Trophoblast cell (in vitro differentiated cells and primary cell): Measurements from ENCODE around the gene KLF16.
A peak's percentile ranks its signal among the peaks of the same experiment; 100 is the strongest.

ENCODE experiments used
- DNase-seq, 2 donors: peaks; one replicate each; pipeline ENCODE4 v3.0.0-alpha.2; 2016
- H2AFZ ChIP-seq: 2 replicates; pipeline ENCODE4 v1.6.1; 2013; ENCODE audit warnings: low read length, moderate library complexity, mild to moderate bottlenecking; ENCODE audit not compliant: insufficient read depth, poor library complexity
- H2AK5ac ChIP-seq: 2 replicates; pipeline ENCODE4 v1.6.1; 2013; ENCODE audit warnings: mild to moderate bottlenecking, low read length
- H2BK120ac ChIP-seq: 2 replicates; pipeline ENCODE4 v1.6.1; 2013; ENCODE audit warnings: low read length, mild to moderate bottlenecking, moderate library complexity; ENCODE audit not compliant: insufficient read depth, poor library complexity
- H2BK12ac ChIP-seq: 2 replicates; pipeline ENCODE4 v1.6.1; 2013; ENCODE audit warnings: mild to moderate bottlenecking, low read length, moderate library complexity
- H2BK5ac ChIP-seq: 2 replicates; pipeline ENCODE4 v1.6.1; 2013; ENCODE audit warnings: low read length, low read depth, moderate library complexity, mild to moderate bottlenecking; ENCODE audit not compliant: poor library complexity
- H3K14ac ChIP-seq: 2 replicates; pipeline ENCODE4 v1.6.1; 2013; ENCODE audit warnings: mild to moderate bottlenecking, low read length
- H3K18ac ChIP-seq: 2 replicates; pipeline ENCODE4 v1.6.1; 2013; ENCODE audit warnings: mild to moderate bottlenecking, low read length
- H3K23ac ChIP-seq: 2 replicates; pipeline ENCODE4 v1.6.1; 2013; ENCODE audit warnings: low read length
- H3K27ac ChIP-seq: 2 replicates; pipeline ENCODE4 v1.5.1; 2013; ENCODE audit warnings: low read depth, mild to moderate bottlenecking, inconsistent platforms, low read length, moderate library complexity
- H3K27me3 ChIP-seq: 2 replicates; pipeline ENCODE4 v1.6.1; 2013; ENCODE audit warnings: inconsistent platforms, mild to moderate bottlenecking, low read length, moderate library complexity; ENCODE audit not compliant: insufficient read depth
- H3K36me3 ChIP-seq, 2 experiments: 1 replicate in 1 of 2; 2 replicates in 1 of 2; pipeline ENCODE4 v1.6.1; 2013; ENCODE audit warnings: low read length in 2 of 2, mild to moderate bottlenecking in 2 of 2, moderate library complexity in 1 of 2; ENCODE audit not compliant: insufficient read depth in 2 of 2, control insufficient read depth in 1 of 2
- H3K4ac ChIP-seq: 2 replicates; pipeline ENCODE4 v1.6.1; 2013; ENCODE audit warnings: low read depth, mild to moderate bottlenecking, low read length, moderate library complexity
- H3K4me1 ChIP-seq, 2 experiments: 1 replicate in 1 of 2; 2 replicates in 1 of 2; pipeline ENCODE4 v1.6.1; 2013; ENCODE audit warnings: low read length in 2 of 2, mild to moderate bottlenecking in 2 of 2, moderate library complexity in 1 of 2; ENCODE audit not compliant: insufficient read depth in 2 of 2, control insufficient read depth in 1 of 2
- H3K4me2 ChIP-seq: 2 replicates; pipeline ENCODE4 v1.6.1; 2013; ENCODE audit warnings: inconsistent platforms, mild to moderate bottlenecking, low read length, moderate library complexity
- H3K4me3 ChIP-seq: 2 replicates; pipeline ENCODE4 v1.5.1; 2013; ENCODE audit warnings: mild to moderate bottlenecking, low read depth, low read length, inconsistent platforms
- H3K79me1 ChIP-seq: one replicate; pipeline ENCODE4 v1.6.1; 2013; ENCODE audit warnings: low read length
- H3K79me2 ChIP-seq: 2 replicates; pipeline ENCODE4 v1.6.1; 2013; ENCODE audit warnings: low read length, mild to moderate bottlenecking; ENCODE audit not compliant: control insufficient read depth, insufficient read depth, poor library complexity
- H3K9ac ChIP-seq: 2 replicates; pipeline ENCODE4 v1.6.1; 2013; ENCODE audit warnings: mild to moderate bottlenecking, low read length
- H3K9me3 ChIP-seq: 2 replicates; pipeline ENCODE4 v1.6.1; 2013; ENCODE audit warnings: low read depth, mild to moderate bottlenecking, control low read depth, inconsistent platforms, low read length; ENCODE audit not compliant: insufficient read depth
- H4K12ac ChIP-seq: 2 replicates; pipeline ENCODE4 v1.6.1; 2013; ENCODE audit warnings: low read depth, mild to moderate bottlenecking, low read length, moderate library complexity
- H4K8ac ChIP-seq: 2 replicates; pipeline ENCODE4 v1.6.1; 2013; ENCODE audit warnings: low read depth, mild to moderate bottlenecking, low read length, moderate library complexity
- H4K91ac ChIP-seq: one replicate; pipeline ENCODE4 v1.6.1; 2013; ENCODE audit warnings: low read depth, mild to moderate bottlenecking, low read length, moderate library complexity
- WGBS: extraction: QIAGEN DNeasy Blood & Tissue Kit; methylation state at CpG from one replicate; pipeline ENCODE4 v1.1.7; 2013; ENCODE audit warnings: missing lambda C conversion rate; ENCODE audit not compliant: insufficient read length, insufficient coverage; ENCODE audit errors: extremely low coverage; 5-methylcytosine and 5-hydroxymethylcytosine counted together

Gene KLF16

DNA sequence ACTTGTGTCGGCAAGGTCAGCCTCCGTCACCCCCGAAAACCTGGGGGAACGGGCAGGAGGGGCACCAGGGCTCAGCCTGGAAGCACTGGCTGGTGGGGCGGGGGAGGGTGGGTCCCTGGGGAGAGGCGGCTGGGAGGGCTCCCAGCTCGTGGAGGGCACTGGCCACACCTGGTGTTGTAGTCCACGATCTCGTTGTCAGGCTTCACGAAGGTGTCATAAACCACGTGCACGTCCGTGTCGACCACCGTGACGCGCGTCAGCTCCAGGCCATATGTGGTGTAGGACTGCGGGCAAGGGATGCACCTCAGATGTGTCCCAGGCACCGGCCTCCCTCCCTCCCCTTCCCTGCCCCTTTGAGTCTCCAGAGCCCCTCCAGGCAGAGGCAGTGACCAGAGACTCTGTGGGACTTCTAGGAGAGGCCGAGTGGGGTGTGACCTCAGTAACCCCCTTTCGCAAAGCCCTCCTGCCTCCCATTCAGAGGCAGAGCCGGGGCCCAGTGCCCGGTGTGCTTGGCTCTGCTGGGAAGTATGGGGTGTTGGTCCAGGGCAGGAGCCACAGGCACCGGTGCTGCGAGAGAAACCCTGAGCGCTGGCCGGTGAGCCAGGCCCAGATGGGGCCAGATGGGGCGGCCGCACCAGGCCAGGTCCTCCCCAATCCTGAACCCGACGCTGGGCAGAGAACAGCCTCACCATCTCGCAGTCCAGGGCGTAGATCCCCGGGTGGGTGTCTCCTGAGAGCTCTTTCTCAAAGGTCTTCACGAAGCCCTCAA, 46.7 kb downstream of the KLF16 start:
- Histone ChIP-seq H3K4me3 (no peak overlapping the region), H3K4me2 (no peak overlapping the region), H3K23ac (no peak overlapping the region), H3K4me1 (peaks cover 0 to 13% of the 10 kb centered on the region in 2 experiments), H3K79me2 (no peaks in the 10 kb centered on the region), H4K91ac (no peak overlapping the region), H3K9me3 (no peaks in the 10 kb centered on the region), H3K18ac (no peak overlapping the region), H3K14ac (no peak overlapping the region), H3K9ac (no peak overlapping the region), H2BK120ac (no peak overlapping the region), H4K12ac (no peak overlapping the region), H2BK12ac (no peak overlapping the region), H3K27ac (no peak overlapping the region), H3K4ac (no peak overlapping the region), H2BK5ac (no peak overlapping the region), H2AFZ (no peak overlapping the region), H3K79me1 (no peaks in the 10 kb centered on the region), H2AK5ac (no peak overlapping the region), H3K36me3 (peaks cover 67 to 68% of the 10 kb centered on the region in 2 experiments), H3K27me3 (no peaks in the 10 kb centered on the region), H4K8ac (no peak overlapping the region)
- WGBS = no CpG with 5 or more reads among the region's 36 CpGs
- no peak for DNase-seq

DNA sequence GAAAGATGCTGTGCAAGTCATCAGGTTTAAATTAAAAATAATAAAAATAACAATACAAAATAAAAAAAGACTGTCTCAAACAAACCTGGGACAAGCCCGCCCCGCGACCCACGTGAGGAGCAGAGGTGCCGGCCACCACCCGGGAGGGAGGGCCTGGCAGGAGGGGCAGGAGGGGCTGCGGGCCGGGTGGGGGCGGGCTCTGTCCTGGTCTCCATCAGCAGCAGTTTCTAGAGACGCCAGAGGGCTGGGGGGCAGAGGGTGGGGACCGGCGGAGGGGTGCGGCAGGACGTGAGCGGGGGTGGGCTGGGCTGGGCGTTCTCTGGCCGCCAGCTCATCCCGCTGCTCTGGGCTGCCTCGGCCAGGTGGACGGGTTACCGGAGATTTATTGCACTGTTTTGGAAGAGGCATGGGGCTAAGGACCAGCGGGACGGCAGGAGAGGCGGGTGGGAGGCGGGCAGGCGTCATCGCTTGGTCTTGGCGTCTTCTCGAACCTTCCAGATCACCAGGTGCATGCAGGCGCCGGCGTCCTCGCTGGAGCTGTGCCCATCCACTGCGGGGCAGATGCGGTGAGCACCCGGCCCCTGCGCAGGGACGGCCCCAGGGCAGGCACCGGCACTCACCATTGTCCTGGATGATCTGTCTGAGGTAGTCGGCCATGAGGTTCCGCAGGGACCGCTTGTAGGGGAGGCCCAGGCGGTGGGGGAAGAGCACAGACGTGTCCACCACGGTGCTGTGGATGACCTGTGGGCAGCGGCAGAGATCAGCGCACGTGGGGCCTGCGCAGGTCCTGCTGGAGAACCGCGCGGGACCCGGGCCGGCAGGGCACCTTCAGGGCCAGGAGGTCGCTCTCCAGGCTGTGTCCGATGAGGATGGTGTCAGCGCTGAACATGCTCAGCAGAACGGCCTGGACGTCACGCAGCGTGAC, 47.5 kb downstream of the KLF16 start:
- Histone ChIP-seq H2BK120ac (no peak overlapping the region), H4K91ac (no peak overlapping the region), H4K12ac (no peak overlapping the region), H3K9me3 (no peaks in the 10 kb centered on the region), H3K4me2 (no peak overlapping the region), H3K23ac (no peak overlapping the region), H3K36me3 (peaks cover 60 to 62% of the 10 kb centered on the region in 2 experiments), H3K79me1 (no peaks in the 10 kb centered on the region), H2BK12ac (no peak overlapping the region), H3K9ac (no peak overlapping the region), H2AFZ (no peak overlapping the region), H3K4ac (no peak overlapping the region), H3K18ac (no peak overlapping the region), H3K4me3 (peak overlapping the region; percentile 27), H3K27ac (no peak overlapping the region), H3K79me2 (no peaks in the 10 kb centered on the region), H4K8ac (no peak overlapping the region), H3K4me1 (peaks cover 0 to 14% of the 10 kb centered on the region in 2 experiments), H3K27me3 (no peaks in the 10 kb centered on the region), H2BK5ac (no peak overlapping the region), H2AK5ac (no peak overlapping the region), H3K14ac (no peak overlapping the region)
- WGBS = no CpG with 5 or more reads among the region's 61 CpGs
- DNase-seq = no peak

DNA sequence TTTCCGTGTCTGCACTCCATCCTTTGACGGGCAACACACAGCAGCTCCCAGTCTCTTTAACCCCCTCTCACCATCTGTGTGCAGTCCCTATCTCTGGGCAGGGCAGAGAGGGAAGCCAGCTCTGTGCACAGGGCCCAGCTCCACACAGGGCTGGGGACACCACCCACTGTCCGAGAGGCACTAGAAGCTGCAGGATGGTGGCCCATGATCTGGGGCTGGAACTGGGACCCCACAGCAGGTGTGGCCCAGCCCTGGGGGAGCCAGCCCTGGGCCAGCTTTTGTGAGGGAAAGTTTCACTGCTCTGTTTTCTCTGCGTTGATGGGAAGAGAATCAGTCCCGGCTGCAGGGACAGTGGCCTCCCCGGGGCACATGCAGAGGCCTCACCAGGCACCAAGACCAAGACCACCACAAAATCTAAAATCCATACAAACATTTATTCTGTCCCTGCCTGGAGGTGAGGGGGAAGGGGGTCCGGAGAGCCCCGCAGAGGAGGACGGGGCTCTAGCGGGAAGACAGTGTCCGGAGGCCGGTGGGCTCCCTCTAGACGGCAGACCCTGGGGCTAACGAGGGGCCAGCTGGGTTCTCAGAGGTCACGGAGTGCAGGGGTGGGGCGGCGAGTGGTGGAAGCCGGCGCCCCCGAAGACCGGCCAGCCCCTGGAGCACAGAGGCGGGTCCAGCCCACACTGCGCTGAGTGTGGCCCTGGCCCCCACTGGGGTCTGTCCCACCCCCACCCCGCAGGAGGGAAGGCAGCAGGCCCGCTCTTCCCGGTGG, 48.4 kb downstream of the KLF16 start:
- no peak overlapping the region for H2AFZ ChIP-seq
- H3K4ac ChIP-seq = no peak overlapping the region
- no peak overlapping the region for H3K9ac ChIP-seq
- no peak overlapping the region for H3K4me2 ChIP-seq
- no peak overlapping the region for H4K8ac ChIP-seq
- H2BK120ac ChIP-seq = no peak overlapping the region
- H3K18ac ChIP-seq = no peak overlapping the region
- H2BK5ac ChIP-seq = no peak overlapping the region
- no peak for DNase-seq
- no peaks in the 10 kb centered on the region for H3K79me1 ChIP-seq
- H3K14ac ChIP-seq = no peak overlapping the region
- H4K91ac ChIP-seq = no peak overlapping the region
- no peaks in the 10 kb centered on the region for H3K79me2 ChIP-seq
- H3K4me3 ChIP-seq = no peak overlapping the region
- H2AK5ac ChIP-seq = no peak overlapping the region
- no peaks in the 10 kb centered on the region for H3K9me3 ChIP-seq
- peaks cover 0 to 14% of the 10 kb centered on the region in 2 experiments for H3K4me1 ChIP-seq
- H3K27ac ChIP-seq = no peak overlapping the region
- no peak overlapping the region for H2BK12ac ChIP-seq
- H4K12ac ChIP-seq = no peak overlapping the region
- no peak overlapping the region for H3K23ac ChIP-seq
- no peaks in the 10 kb centered on the region for H3K27me3 ChIP-seq
- peaks cover 53% of the 10 kb centered on the region in 2 experiments for H3K36me3 ChIP-seq
- WGBS = no CpG with 5 or more reads among the region's 26 CpGs

GRCh38 chr19:1814391-1814790, 49.0 kb downstream of the KLF16 start:
- H2AFZ ChIP-seq = no peak overlapping the region
- no CpG with 5 or more reads among the region's 10 CpGs for WGBS
- H3K36me3 ChIP-seq = peaks cover 46 to 47% of the 10 kb centered on the region in 2 experiments
- H2AK5ac ChIP-seq = no peak overlapping the region
- no peak overlapping the region for H3K18ac ChIP-seq
- no peak overlapping the region for H3K27ac ChIP-seq
- no peaks in the 10 kb centered on the region for H3K27me3 ChIP-seq
- no peak overlapping the region for H3K4me2 ChIP-seq
- H3K14ac ChIP-seq = no peak overlapping the region
- H4K91ac ChIP-seq = no peak overlapping the region
- no peak overlapping the region for H2BK5ac ChIP-seq
- H3K4me1 ChIP-seq = peaks cover 0 to 14% of the 10 kb centered on the region in 2 experiments
- H4K8ac ChIP-seq = no peak overlapping the region
- H2BK120ac ChIP-seq = no peak overlapping the region
- H3K79me1 ChIP-seq = no peaks in the 10 kb centered on the region
- no peak overlapping the region for H3K4ac ChIP-seq
- H3K23ac ChIP-seq = no peak overlapping the region
- DNase-seq = no peak
- H3K4me3 ChIP-seq = no peak overlapping the region
- H2BK12ac ChIP-seq = no peak overlapping the region
- H3K9ac ChIP-seq = no peak overlapping the region
- no peak overlapping the region for H4K12ac ChIP-seq
- no peaks in the 10 kb centered on the region for H3K79me2 ChIP-seq
- H3K9me3 ChIP-seq = no peaks in the 10 kb centered on the region
